Measurements from ENCODE around the gene SARDH. TPM values are rescaled to one million over a fixed set of nuclear protein-coding genes. Genes with fewer than 3 reads are reported as not detected.

SARDH gene
- total RNA-seq, 4 donors from 2014 or later: 0.62 to 2.3 (median 1.2) TPM; not detected in 1

DNA sequence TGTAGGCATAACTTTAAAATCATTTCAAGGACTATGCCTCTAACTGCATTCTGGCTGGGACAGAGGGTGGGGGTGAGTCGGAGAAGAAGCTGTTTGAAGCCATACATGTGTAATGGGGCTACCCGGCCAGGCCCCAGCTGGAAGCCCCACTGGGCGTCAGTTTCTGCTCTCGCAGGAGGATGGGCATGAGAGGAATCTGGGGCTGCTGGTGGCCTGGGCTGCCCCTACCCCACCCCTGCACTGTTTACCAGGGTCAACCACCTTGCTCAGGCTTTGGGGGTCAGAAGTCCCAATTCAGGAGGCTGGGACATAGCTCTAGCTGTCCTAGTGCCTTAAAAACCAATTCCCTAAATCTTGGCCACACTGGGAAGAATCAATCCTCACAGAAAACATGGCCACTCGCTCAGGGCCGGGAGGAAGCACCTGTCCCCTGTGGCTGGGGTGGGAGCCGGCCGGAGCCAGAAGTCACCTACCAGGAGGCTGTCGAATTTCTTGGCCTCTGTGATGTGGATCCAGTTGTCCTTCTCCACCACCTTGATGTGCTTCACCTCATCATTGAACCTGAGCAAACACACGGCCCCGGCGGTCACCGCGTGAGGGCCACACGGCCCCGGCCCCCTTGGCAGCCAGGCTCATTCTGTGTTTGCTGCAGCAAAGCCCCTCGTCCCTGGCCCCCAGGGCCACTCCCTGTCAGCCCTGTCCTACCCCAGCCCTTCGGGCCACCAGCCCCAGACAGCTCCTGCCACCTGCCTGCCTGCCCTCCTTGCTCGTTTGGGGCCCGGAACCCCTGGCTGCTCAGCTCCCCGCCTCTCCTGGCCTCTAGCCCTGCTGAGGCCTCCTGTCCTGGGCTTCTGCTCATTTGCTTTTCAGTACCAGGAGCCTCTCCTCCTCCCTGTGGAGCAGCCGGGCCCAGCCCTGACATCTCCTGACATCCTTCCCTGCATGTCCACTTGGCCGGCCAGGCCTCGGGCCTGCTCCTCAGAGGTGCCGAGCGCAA is 33.6 kb upstream of the SARDH start:
- 66 to 76% methylated on average over 2 to 7 of the region's 26 CpGs for WGBS, 2 donors (ENCODE audit: low coverage in 1 of 2)
- H3K4me1 ChIP-seq: peaks cover 0 to 2% (median 0%) of the 10 kb centered on the region in 3 donors
- no peaks in the 10 kb centered on the region for H3K27me3 ChIP-seq
- no peak for ATAC-seq
- no peak for TF ChIP-seq POLR2A (IDR thresholded peaks at IDR 0.05)
- no peak for TF ChIP-seq EP300 (IDR thresholded peaks at IDR 0.05)
- no peak for TF ChIP-seq POLR2AphosphoS5 (IDR thresholded peaks at IDR 0.05)
- TF ChIP-seq, protein P1, sequence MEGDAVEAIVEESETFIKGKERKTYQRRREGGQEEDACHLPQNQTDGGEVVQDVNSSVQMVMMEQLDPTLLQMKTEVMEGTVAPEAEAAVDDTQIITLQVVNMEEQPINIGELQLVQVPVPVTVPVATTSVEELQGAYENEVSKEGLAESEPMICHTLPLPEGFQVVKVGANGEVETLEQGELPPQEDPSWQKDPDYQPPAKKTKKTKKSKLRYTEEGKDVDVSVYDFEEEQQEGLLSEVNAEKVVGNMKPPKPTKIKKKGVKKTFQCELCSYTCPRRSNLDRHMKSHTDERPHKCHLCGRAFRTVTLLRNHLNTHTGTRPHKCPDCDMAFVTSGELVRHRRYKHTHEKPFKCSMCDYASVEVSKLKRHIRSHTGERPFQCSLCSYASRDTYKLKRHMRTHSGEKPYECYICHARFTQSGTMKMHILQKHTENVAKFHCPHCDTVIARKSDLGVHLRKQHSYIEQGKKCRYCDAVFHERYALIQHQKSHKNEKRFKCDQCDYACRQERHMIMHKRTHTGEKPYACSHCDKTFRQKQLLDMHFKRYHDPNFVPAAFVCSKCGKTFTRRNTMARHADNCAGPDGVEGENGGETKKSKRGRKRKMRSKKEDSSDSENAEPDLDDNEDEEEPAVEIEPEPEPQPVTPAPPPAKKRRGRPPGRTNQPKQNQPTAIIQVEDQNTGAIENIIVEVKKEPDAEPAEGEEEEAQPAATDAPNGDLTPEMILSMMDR (IDR thresholded peaks at IDR 0.05): no peak
- no peak overlapping the region for H3K27ac ChIP-seq
- H3K9me3 ChIP-seq: peaks cover 0 to 24% (median 0%) of the 10 kb centered on the region in 3 donors
- H3K36me3 ChIP-seq: peaks cover 0 to 99% of the 10 kb centered on the region in 2 donors
- no peak overlapping the region for H3K4me3 ChIP-seq

DNA sequence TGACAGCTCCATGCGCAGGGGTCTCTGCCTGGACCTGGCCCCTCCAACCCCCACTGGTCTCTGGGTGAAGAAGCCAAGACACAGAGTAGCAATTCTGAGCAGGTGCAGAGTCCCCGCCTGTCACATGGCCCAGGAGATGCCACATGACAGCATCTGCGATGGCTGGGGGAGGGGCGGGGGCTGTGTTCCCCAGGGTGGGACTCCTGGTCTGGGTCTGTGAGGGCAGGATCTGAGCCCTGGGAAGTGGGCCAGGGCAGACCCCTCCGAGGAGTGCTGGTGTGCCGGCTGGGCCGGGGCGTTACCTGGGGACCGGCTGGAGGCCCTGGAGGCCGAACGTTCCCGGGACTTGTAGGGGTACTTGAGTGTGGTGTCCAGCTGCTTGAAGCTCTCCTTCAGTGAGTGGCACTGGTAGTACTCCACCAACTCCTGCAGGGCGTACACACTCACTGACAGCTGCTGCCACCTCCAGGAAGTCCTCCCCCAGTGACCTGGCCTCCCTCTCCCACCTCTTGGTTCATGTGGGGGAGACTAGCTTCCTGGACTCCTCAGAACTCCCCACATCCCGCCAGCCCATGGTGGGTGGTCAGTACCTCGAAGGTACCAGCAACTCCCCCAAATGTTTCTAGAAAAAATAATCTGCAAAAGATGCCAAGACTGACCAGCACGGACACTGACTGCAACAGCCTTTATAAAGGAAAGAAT is 32.1 kb upstream of the SARDH start:
- Histone ChIP-seq H3K36me3 (peaks cover 0 to 99% of the 10 kb centered on the region in 2 donors), H3K27ac (no peak overlapping the region), H3K9me3 (peaks cover 0 to 26% (median 0%) of the 10 kb centered on the region in 3 donors), H3K27me3 (no peaks in the 10 kb centered on the region), H3K4me3 (no peak overlapping the region), H3K4me1 (no peaks in the 10 kb centered on the region)
- no peak for TF ChIP-seq POLR2A (IDR thresholded peaks at IDR 0.05)
- no peak for ATAC-seq
- 72 to 80% methylated on average over 2 of the region's 16 CpGs for WGBS, 2 donors (ENCODE audit: low coverage in 1 of 2)

DNA sequence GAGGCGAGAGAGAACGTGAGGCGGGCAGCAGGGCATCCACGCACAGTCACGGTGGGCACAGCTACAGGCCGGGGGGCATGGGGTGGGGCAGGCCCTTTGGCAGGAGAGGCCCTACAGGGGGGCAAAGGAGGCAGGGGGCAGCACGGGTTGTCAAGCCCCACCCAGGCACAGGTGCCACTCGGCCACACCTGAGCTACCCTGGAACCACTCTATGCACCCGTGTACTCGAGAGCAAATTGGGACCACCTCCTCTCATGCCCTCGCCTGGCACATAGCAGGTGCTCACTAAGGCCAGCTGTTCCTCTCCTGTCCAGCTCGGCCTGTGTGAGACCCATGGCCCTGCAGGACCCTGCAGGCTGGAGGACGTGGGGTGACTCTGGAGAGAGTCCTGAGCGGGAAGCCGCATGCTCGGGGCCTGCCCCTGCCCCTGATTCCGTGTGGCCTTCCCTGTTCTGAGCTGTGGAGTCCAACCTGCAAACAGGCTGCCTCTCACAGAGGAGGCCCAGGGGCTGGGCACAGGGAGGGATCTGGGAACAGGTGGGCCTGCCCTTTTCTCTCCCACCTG is 31.4 kb upstream of the SARDH start:
- no peak for ATAC-seq
- Histone ChIP-seq H3K4me1 (no peaks in the 10 kb centered on the region), H3K27me3 (no peaks in the 10 kb centered on the region), H3K9me3 (peaks cover 0 to 24% (median 0%) of the 10 kb centered on the region in 3 donors), H3K27ac (no peak overlapping the region), H3K36me3 (peaks cover 0 to 95% of the 10 kb centered on the region in 2 donors), H3K4me3 (no peak overlapping the region)
- WGBS, 2 donors (ENCODE audit: low coverage in 1 of 2): 60 to 92% methylated on average over 1 to 4 of the region's 17 CpGs
- TF ChIP-seq EP300 (IDR thresholded peaks at IDR 0.05) (no peak), POLR2A (IDR thresholded peaks at IDR 0.05) (no peak), POLR2AphosphoS5 (IDR thresholded peaks at IDR 0.05) (no peak)
- TF ChIP-seq, protein P1 (IDR thresholded peaks at IDR 0.05): no peak

DNA sequence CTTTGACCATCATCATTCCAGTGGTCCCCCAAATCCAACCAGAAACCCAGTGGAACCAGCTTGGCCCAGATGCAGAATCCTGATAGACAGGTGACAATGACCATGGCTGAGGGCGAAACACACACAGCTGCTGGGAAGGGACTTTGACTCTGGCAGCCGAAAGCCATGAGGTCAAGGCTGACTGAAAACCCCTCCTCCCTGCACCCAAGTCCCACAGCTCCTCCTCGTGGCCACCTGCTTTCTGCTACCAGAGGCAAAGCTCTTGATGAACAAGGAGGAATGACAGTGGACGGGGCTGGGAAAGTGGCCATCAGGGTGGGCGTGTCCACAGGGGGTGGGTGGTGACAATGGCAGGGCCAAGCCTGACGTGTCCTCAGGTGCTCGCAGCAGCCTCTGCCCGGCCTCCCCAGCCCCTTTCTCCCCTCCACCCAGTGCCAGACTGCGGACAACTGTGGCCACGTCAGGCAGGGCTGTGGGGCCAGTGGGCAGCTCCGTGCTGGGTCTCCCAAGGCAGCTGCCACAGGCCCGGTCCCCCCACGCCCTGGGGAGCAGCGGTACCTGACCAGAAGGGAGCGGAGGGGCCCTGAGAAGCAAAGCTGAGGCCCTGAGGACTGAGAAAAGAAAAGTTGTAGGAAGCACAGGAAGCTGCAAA is 30.8 kb upstream of the SARDH start:
- no peak for TF ChIP-seq POLR2AphosphoS5 (IDR thresholded peaks at IDR 0.05)
- TF ChIP-seq, protein P1 (IDR thresholded peaks at IDR 0.05): no peak
- no peak for TF ChIP-seq POLR2A (IDR thresholded peaks at IDR 0.05)
- TF ChIP-seq EP300 (IDR thresholded peaks at IDR 0.05): no peak
- ATAC-seq: no peak
- H3K9me3 ChIP-seq: peaks cover 0 to 18% (median 0%) of the 10 kb centered on the region in 3 donors
- H3K27me3 ChIP-seq: no peaks in the 10 kb centered on the region
- H3K36me3 ChIP-seq: peaks cover 0 to 95% of the 10 kb centered on the region in 2 donors
- H3K27ac ChIP-seq: no peak overlapping the region
- no CpG with 5 or more reads among the region's 15 CpGs for whole genome bisulfite sequencing, 2 donors (ENCODE audit: low coverage in 1 of 2)
- H3K4me3 ChIP-seq: no peak overlapping the region
- no peaks in the 10 kb centered on the region for H3K4me1 ChIP-seq
